HepG2 (cell line): ENCODE measurements around the gene ANKRD52. TPM values are rescaled to one million over a fixed set of nuclear protein-coding genes. Genes with fewer than 3 reads are reported as not detected.

Experiments used
- ATAC-seq: fragments of 200-7000 bp; cut with Tn5 transposase; 3 replicates; pipeline ENCODE4 v1.9.1; 2020; ENCODE audit warnings: mild to moderate bottlenecking, moderate library complexity
- BruUV-seq: library from RNA; stranded (reverse); fragments of 400-500 nt; replicated peaks from 2 replicates; lab custom pipeline; 2021; lab: Mats Ljungman, UMichigan
- CTCF ChIA-PET: fragments of 300-600 bp; formaldehyde crosslinking; extraction: SDS; loops from one replicate; lab custom pipeline; 2021; ENCODE audit warnings: low total read pairs, inconsistent platforms, low intra/inter-chr PET ratio; lab: Yijun Ruan, JAX
- POLR2A ChIA-PET: fragments of 350-600 bp; sonication (Branson Sonifier 250); formaldehyde crosslinking; loops from one replicate; lab custom pipeline; 2020; ENCODE audit warnings: antibody characterized with exemption, inconsistent platforms; lab: Yijun Ruan, JAX
- DNase-seq: peaks from one replicate; pipeline ENCODE4 v3.0.0-alpha.2; 2015; ENCODE audit warnings: low spot score
- FAIRE-seq: peaks from 3 replicates; lab custom pipeline; 2011; peaks lifted over from hg19 to GRCh38; lab: Jason Lieb, UNC
- H2AFZ ChIP-seq: one replicate; pipeline ENCODE4 v1.6.1; 2011; ENCODE audit warnings: low read length, inconsistent platforms
- H3K27ac ChIP-seq: fragments of 300-600 bp; 3 replicates; pipeline ENCODE4 v1.8.0; 2011; ENCODE audit warnings: mixed run types, mild to moderate bottlenecking, mixed read lengths, low read length, inconsistent platforms; ENCODE audit not compliant: insufficient read depth; ENCODE audit errors: extremely low read length
- H3K27me3 ChIP-seq, 2 experiments: fragments of 200-600 bp in 1 of 2; 2 replicates in 1 of 2; 3 replicates in 1 of 2; pipeline versions ENCODE4 v1.6.0 to v1.8.0; 2011; ENCODE audit warnings: low read length in 2 of 2, mild to moderate bottlenecking in 2 of 2, moderate library complexity in 2 of 2, inconsistent platforms in 1 of 2; ENCODE audit not compliant: insufficient read depth in 2 of 2, control insufficient read depth in 1 of 2
- H3K36me3 ChIP-seq, 2 experiments: fragments of 200-600 bp in 1 of 2; replicated peaks in 1 of 2; 2 replicates in 1 of 2; 3 replicates in 1 of 2; pipeline versions ENCODE4 v1.5.1 to v1.8.0; 2011; ENCODE audit warnings: low read length in 2 of 2, inconsistent platforms in 1 of 2; ENCODE audit not compliant: insufficient read depth in 2 of 2, control insufficient read depth in 1 of 2
- H3K4me1 ChIP-seq: 2 replicates; pipeline ENCODE4 v1.5.1; 2012; ENCODE audit warnings: low read length, inconsistent platforms; ENCODE audit not compliant: insufficient read depth
- H3K4me2 ChIP-seq: 2 replicates; pipeline ENCODE4 v1.6.0; 2011; ENCODE audit warnings: low read depth, low read length, inconsistent platforms
- H3K4me3 ChIP-seq, 3 experiments: fragments of 200-600 bp in 1 of 3; sonication (generic), shearing (Covaris generic) in 1 of 3; replicated peaks in 1 of 3; 2 replicates each; pipeline ENCODE4 v1.5.1; 2011 to 2016; ENCODE audit warnings: low read length in 3 of 3, inconsistent platforms in 2 of 3, low read depth in 2 of 3, mild to moderate bottlenecking in 2 of 3, control low read depth in 1 of 3, mixed read lengths in 1 of 3; ENCODE audit not compliant: insufficient read depth in 1 of 3
- H3K79me2 ChIP-seq: one replicate; pipeline ENCODE4 v1.6.1; 2011; ENCODE audit warnings: low read length, inconsistent platforms; ENCODE audit not compliant: insufficient read depth
- H3K9ac ChIP-seq: 2 replicates; pipeline ENCODE4 v1.6.0; 2011; ENCODE audit warnings: mild to moderate bottlenecking, low read depth, low read length, inconsistent platforms; ENCODE audit not compliant: insufficient read depth
- H3K9me3 ChIP-seq: 2 replicates; pipeline ENCODE4 v1.5.1; 2012; ENCODE audit warnings: mild to moderate bottlenecking, low read length
- H4K20me1 ChIP-seq: 2 replicates; pipeline ENCODE4 v1.6.0; 2011; ENCODE audit warnings: inconsistent platforms, mild to moderate bottlenecking, low read length, moderate library complexity; ENCODE audit not compliant: insufficient read depth
- CCDC6 ChIP-seq: sonication (generic); formaldehyde crosslinking; IDR thresholded peaks from 2 replicates; pipeline ENCODE4 v1.8.1; 2022; ENCODE audit warnings: mild to moderate bottlenecking, missing genetic modification reagents, moderate library complexity
- HNRNPK ChIP-seq: fragments of 200-400 bp; formaldehyde crosslinking; IDR thresholded peaks from 2 replicates; pipeline ENCODE4 v1.6.1; 2018; ENCODE audit warnings: low read length, low read depth, moderate library complexity, mild to moderate bottlenecking; ENCODE audit not compliant: poor library complexity, severe bottlenecking
- MZF1 ChIP-seq: sonication (generic); formaldehyde crosslinking; IDR thresholded peaks from 2 replicates; pipeline ENCODE4 v1.8.1; 2023; ENCODE audit warnings: mild to moderate bottlenecking, missing genetic modification reagents, borderline replicate concordance
- NR2F1 ChIP-seq, 2 experiments: fragments of 450-650 bp in 1 of 2; formaldehyde crosslinking in 1 of 2; IDR thresholded peaks; 2 replicates each; pipeline versions ENCODE4 v1.5.0 to v1.6.1; 2016 to 2020; ENCODE audit warnings: mild to moderate bottlenecking in 1 of 2, missing compliant biosample characterization in 1 of 2, missing genetic modification reagents in 1 of 2, moderate library complexity in 1 of 2
- PAF1 ChIP-seq: IDR thresholded peaks from 2 replicates; pipeline ENCODE4 v1.6.1; 2016; ENCODE audit warnings: missing genetic modification reagents, missing compliant biosample characterization
- SIX1 ChIP-seq: sonication (generic); formaldehyde crosslinking; IDR thresholded peaks from 2 replicates; pipeline ENCODE4 v1.4.0; 2020; ENCODE audit warnings: missing genetic modification reagents, borderline replicate concordance
- SRSF1 ChIP-seq: fragments of 200-400 bp; formaldehyde crosslinking; optimal IDR thresholded peaks from 2 replicates; pipeline ENCODE3; 2017; ENCODE audit warnings: mild to moderate bottlenecking, low read depth, low read length, moderate library complexity
- YY1 ChIP-seq: IDR thresholded peaks from 2 replicates; pipeline ENCODE4 v1.6.1; 2011; ENCODE audit warnings: low read length, low read depth, moderate library complexity, mild to moderate bottlenecking; ENCODE audit not compliant: insufficient read depth, insufficient replicate concordance
- ZNF34 ChIP-seq: sonication (generic); formaldehyde crosslinking; IDR thresholded peaks from 2 replicates; pipeline ENCODE4 v1.4.0; 2020; ENCODE audit warnings: mild to moderate bottlenecking, missing genetic modification reagents, borderline replicate concordance
- ZNF772 ChIP-seq: sonication (generic); formaldehyde crosslinking; IDR thresholded peaks from 2 replicates; pipeline ENCODE4 v1.5.0; 2020; ENCODE audit warnings: mild to moderate bottlenecking, missing genetic modification reagents
- WGBS: methylation state at CpG from one replicate; pipeline ENCODE4 v1.1.6; 2017; ENCODE audit warnings: low lambda C conversion rate; 5-methylcytosine and 5-hydroxymethylcytosine counted together
- in situ Hi-C: cut with HindIII; loops from 2 replicates; pipeline ENCODE4 v1.10.0; 2017; ENCODE audit warnings: low pct_unique_long_range_greater_than_20kb; ENCODE audit not compliant: extremely low pct_ligation_motif_present
- intact Hi-C: fragments of 100-400 bp; cut with micrococcal nuclease; formaldehyde crosslinking; loops from one replicate; pipeline ENCODE4 v1.10.0; 2022; ENCODE audit not compliant: unreplicated experiment
- polyA plus RNA-seq, 8 experiments: library from polyadenylated mRNA; depleted of rRNA in 3 of 8; stranded (reverse) in 7 of 8; unstranded in 1 of 8; fragments of >200 nt; fragmentation: Illumina TruSeq in 4 of 8; extraction: Trizol in 4 of 8; gene quantifications; 2 replicates each; pipeline versions ENCODE4 v1.2.1 to v1.2.3, GENCODE V29; 2011 to 2016; ENCODE audit warnings: low read depth in 4 of 8, missing spikeins in 1 of 8, mixed read lengths in 1 of 8; ENCODE audit not compliant: insufficient read depth in 1 of 8
- total RNA-seq, 5 experiments: library from RNA; depleted of rRNA; stranded (reverse); fragments of >200 nt; fragmentation: Illumina TruSeq; extraction: Trizol; gene quantifications; 2 replicates each; pipeline ENCODE4 v1.2.3, GENCODE V29; 2016; ENCODE audit warnings: low read depth in 1 of 5
- TF ChIP-seq, protein P1 (sequence below): sonication (generic); formaldehyde crosslinking; IDR thresholded peaks from 2 replicates; pipeline ENCODE4 v1.4.0; 2020; ENCODE audit warnings: mild to moderate bottlenecking, low read depth, missing genetic modification reagents
- TF ChIP-seq, protein P2 (sequence below): sonication (generic); formaldehyde crosslinking; IDR thresholded peaks from 2 replicates; pipeline ENCODE4 v1.4.0; 2020; ENCODE audit warnings: missing genetic modification reagents, mild to moderate bottlenecking, borderline replicate concordance
- TF ChIP-seq, protein P3 (sequence below): IDR thresholded peaks from 2 replicates; pipeline ENCODE4 v1.6.1; 2016; ENCODE audit warnings: low read depth, control low read depth
- TF ChIP-seq, protein P4 (sequence below): sonication (generic); formaldehyde crosslinking; IDR thresholded peaks from 2 replicates; pipeline ENCODE4 v1.4.0; 2020; ENCODE audit warnings: missing genetic modification reagents

The ANKRD52 gene
- total and polyA plus RNA-seq, 2 of the 13 experiments (the other 11 are each of a cell fraction or from before 2014, with no cell fraction given): 7.8 to 9.2 TPM

DNA sequence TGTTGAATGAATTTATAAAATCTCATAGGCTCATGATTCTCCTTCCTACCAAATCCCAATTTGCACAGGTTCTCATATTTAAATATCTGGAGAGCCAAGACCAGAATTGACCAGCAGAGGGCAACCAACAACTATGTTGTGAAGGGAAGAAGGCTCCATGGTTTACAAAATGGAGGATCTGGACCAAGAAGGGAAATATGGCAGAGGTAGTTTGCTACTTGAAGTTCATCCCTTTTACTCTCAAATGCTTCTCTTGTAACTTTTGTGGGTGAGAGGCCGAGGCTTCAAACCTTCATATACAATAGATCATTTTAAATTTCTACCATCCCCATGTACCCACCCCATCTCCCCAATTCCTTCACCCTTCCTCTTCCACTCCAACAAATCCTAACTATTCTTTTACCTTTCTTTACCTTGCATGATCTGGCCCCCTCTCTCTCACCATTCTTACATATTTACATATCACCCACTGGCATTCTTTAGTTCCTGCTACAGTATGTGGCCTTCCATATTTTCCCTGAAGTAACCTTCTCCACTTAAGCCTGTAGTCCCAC lies 65.1 kb downstream of the ANKRD52 start:
- DNase-seq: peak; percentile 84
- ChIA-PET POLR2A (interaction anchor here (0.9 kb wide), 1 partner anchor 28 kb away, joined by 3 read pairs; the partner anchor contains the start of gene RNF41), CTCF (interaction anchor here (0.7 to 1.0 kb wide), 3 partner anchors 29 to 64 kb away, joined by 3 to 6 read pairs (median 4); partner anchors contain the start of genes ANKRD52, NABP2 and RNF41)
- no peak for ATAC-seq
- Histone ChIP-seq H3K9me3 (no peaks in the 10 kb centered on the region), H3K27ac (no peak overlapping the region), H3K36me3 (no peaks in the 10 kb centered on the region), H3K9ac (no peak overlapping the region), H3K4me3 (no peak overlapping the region; a peak in 1 of 6 replicates), H3K79me2 (peaks cover 8% of the 10 kb centered on the region), H3K27me3 (no peaks in the 10 kb centered on the region; a peak in 1 of 5 replicates), H3K4me1 (peaks cover 22% of the 10 kb centered on the region), H2AFZ (no peak overlapping the region), H4K20me1 (no peaks in the 10 kb centered on the region), H3K4me2 (peak overlapping the region; percentile 19; the same call in 1 of the 2 replicates)
- intact Hi-C loops: loop anchor here (1.0 to 5.0 kb wide), 5 partner anchors 31 to 269 kb away; partner anchors contain the start of genes ANKRD52, COQ10A, MYL6 and NABP2
- in situ Hi-C loops: loop anchor here (5.0 to 10.0 kb wide), 2 partner anchors 64 to 272 kb away; partner anchors contain the start of genes ANKRD52 and SPRYD4
- WGBS: 6% methylated on average over 1 of the region's 1 CpG
- peak; percentile 72 for FAIRE-seq
- no TSS peak for BruUV-seq
- TF ChIP-seq, protein P1, sequence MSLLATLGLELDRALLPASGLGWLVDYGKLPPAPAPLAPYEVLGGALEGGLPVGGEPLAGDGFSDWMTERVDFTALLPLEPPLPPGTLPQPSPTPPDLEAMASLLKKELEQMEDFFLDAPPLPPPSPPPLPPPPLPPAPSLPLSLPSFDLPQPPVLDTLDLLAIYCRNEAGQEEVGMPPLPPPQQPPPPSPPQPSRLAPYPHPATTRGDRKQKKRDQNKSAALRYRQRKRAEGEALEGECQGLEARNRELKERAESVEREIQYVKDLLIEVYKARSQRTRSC: no peak
- TF ChIP-seq PAF1 (CRISPR knock-in tag) (no peak), HNRNPK (peak; percentile 89), SRSF1 (no peak), SIX1 (CRISPR knock-in tag) (no peak), MZF1 (CRISPR knock-in tag) (no peak), ZNF34 (no peak), NR2F1 (CRISPR knock-in tag; IDR thresholded peaks at IDR 0.05) (no peak), ZNF772 (no peak), YY1 (peak; percentile 88), CCDC6 (CRISPR knock-in tag) (no peak)
- TF ChIP-seq, protein P2, sequence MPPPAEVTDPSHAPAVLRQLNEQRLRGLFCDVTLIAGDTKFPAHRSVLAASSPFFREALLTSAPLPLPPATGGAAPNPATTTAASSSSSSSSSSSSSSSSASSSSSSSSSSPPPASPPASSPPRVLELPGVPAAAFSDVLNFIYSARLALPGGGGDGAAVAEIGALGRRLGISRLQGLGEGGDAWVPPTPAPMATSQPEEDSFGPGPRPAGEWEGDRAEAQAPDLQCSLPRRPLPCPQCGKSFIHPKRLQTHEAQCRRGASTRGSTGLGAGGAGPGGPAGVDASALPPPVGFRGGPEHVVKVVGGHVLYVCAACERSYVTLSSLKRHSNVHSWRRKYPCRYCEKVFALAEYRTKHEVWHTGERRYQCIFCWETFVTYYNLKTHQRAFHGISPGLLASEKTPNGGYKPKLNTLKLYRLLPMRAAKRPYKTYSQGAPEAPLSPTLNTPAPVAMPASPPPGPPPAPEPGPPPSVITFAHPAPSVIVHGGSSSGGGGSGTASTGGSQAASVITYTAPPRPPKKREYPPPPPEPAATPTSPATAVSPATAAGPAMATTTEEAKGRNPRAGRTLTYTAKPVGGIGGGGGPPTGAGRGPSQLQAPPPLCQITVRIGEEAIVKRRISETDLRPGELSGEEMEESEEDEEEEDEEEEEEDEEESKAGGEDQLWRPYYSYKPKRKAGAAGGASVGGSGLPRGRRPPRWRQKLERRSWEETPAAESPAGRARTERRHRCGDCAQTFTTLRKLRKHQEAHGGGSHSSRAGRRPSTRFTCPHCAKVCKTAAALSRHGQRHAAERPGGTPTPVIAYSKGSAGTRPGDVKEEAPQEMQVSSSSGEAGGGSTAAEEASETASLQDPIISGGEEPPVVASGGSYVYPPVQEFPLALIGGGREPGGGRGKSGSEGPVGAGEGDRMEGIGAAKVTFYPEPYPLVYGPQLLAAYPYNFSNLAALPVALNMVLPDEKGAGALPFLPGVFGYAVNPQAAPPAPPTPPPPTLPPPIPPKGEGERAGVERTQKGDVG (CRISPR knock-in tag): no peak
- TF ChIP-seq, protein P3, sequence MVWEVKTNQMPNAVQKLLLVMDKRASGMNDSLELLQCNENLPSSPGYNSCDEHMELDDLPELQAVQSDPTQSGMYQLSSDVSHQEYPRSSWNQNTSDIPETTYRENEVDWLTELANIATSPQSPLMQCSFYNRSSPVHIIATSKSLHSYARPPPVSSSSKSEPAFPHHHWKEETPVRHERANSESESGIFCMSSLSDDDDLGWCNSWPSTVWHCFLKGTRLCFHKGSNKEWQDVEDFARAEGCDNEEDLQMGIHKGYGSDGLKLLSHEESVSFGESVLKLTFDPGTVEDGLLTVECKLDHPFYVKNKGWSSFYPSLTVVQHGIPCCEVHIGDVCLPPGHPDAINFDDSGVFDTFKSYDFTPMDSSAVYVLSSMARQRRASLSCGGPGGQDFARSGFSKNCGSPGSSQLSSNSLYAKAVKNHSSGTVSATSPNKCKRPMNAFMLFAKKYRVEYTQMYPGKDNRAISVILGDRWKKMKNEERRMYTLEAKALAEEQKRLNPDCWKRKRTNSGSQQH (CRISPR knock-in tag): no peak
- TF ChIP-seq, protein P4, sequence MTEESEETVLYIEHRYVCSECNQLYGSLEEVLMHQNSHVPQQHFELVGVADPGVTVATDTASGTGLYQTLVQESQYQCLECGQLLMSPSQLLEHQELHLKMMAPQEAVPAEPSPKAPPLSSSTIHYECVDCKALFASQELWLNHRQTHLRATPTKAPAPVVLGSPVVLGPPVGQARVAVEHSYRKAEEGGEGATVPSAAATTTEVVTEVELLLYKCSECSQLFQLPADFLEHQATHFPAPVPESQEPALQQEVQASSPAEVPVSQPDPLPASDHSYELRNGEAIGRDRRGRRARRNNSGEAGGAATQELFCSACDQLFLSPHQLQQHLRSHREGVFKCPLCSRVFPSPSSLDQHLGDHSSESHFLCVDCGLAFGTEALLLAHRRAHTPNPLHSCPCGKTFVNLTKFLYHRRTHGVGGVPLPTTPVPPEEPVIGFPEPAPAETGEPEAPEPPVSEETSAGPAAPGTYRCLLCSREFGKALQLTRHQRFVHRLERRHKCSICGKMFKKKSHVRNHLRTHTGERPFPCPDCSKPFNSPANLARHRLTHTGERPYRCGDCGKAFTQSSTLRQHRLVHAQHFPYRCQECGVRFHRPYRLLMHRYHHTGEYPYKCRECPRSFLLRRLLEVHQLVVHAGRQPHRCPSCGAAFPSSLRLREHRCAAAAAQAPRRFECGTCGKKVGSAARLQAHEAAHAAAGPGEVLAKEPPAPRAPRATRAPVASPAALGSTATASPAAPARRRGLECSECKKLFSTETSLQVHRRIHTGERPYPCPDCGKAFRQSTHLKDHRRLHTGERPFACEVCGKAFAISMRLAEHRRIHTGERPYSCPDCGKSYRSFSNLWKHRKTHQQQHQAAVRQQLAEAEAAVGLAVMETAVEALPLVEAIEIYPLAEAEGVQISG (CRISPR knock-in tag): no peak
